Activated CD4-positive, alpha-beta memory T cell treated with anti-CD3 and anti-CD28 coated beads for 36 hours (primary cell): ENCODE data around the gene BAK1. TPM values are rescaled to one million over a fixed set of nuclear protein-coding genes. Genes with fewer than 3 reads are reported as not detected.
"Not testable (repeated sequence)": the region's sequence is repeated elsewhere in the genome, so short reads cannot be mapped to it uniquely, and the experiment has no call there.

ENCODE experiments used
- CTCF ChIA-PET: fragments of 350-600 bp; sonication (Branson Sonifier 250); formaldehyde crosslinking; loops from one replicate; lab custom pipeline; 2021; ENCODE audit warnings: antibody characterized with exemption, inconsistent platforms; lab: Charles Lee
- POLR2A ChIA-PET: fragments of 350-600 bp; sonication (Branson Sonifier 250); formaldehyde crosslinking; loops from one replicate; lab custom pipeline; 2021; ENCODE audit warnings: antibody characterized with exemption; lab: Charles Lee
- DNase-seq: peaks from one replicate; pipeline ENCODE4 v3.0.0-alpha.2; 2020
- H3K27ac Mint-ChIP-seq: one replicate; pipeline ENCODE4 v1.8.0; 2021; ENCODE audit warnings: mixed read lengths
- H3K27me3 Mint-ChIP-seq: one replicate; pipeline ENCODE4 v1.8.0; 2021; ENCODE audit warnings: mixed read lengths
- H3K36me3 Mint-ChIP-seq: one replicate; pipeline ENCODE4 v1.8.0; 2021; ENCODE audit warnings: mixed read lengths
- H3K4me1 Mint-ChIP-seq: one replicate; pipeline ENCODE4 v1.8.0; 2021; ENCODE audit warnings: low read depth, mixed read lengths
- H3K4me3 Mint-ChIP-seq: one replicate; pipeline ENCODE4 v1.8.0; 2021; ENCODE audit warnings: mild to moderate bottlenecking, mixed read lengths
- H3K9me3 Mint-ChIP-seq: one replicate; pipeline ENCODE4 v1.8.0; 2021; ENCODE audit warnings: mixed read lengths
- intact Hi-C: fragments of 100-400 bp; cut with micrococcal nuclease; formaldehyde crosslinking; loops from one replicate; pipeline ENCODE4 v1.15.1; 2023
- total RNA-seq, 2 experiments: library from RNA; stranded (reverse); gene quantifications; one replicate each; pipeline ENCODE4 v1.2.3, GENCODE V29; 2021

The BAK1 gene
- total RNA-seq, 2 experiments from 2014 or later: 56.3 to 57.7 TPM

- peak overlapping the region; percentile 99 for H3K27ac Mint-ChIP-seq
- intact Hi-C loops: no loop called here
- peaks cover 32% of the 10 kb centered on the region for H3K36me3 Mint-ChIP-seq
- H3K9me3 Mint-ChIP-seq: no peaks in the 10 kb centered on the region
- H3K4me3 Mint-ChIP-seq: peak overlapping the region; percentile 2
- peaks cover 36% of the 10 kb centered on the region for H3K4me1 Mint-ChIP-seq
- CTCF ChIA-PET: interaction anchor here (1.0 to 1.8 kb wide), 3 partner anchors 18 to 115 kb away, joined by 3 to 7 read pairs (median 6); partner anchors contain the start of gene ZBTB9
- POLR2A ChIA-PET: interaction anchor here (0.7 to 1.6 kb wide), 3 partner anchors 10 to 115 kb away, joined by 3 to 5 read pairs (median 3); partner anchors contain the start of gene ZBTB9
- DNase-seq: peak; percentile 43
- H3K27me3 Mint-ChIP-seq: no peaks in the 10 kb centered on the region
Measured at GRCh38 chr6:33568826-33569570, 11.1 kb downstream of the BAK1 start.

GRCh38 chr6:33567836-33568235 lies 12.2 kb downstream of the BAK1 start:
- no peak for DNase-seq
- ChIA-PET POLR2A (no interaction called here), CTCF (no interaction called here)
- H3K4me3 Mint-ChIP-seq: no peak overlapping the region
- intact Hi-C loops: no loop called here
- peaks cover 27% of the 10 kb centered on the region for H3K36me3 Mint-ChIP-seq
- no peaks in the 10 kb centered on the region for H3K27me3 Mint-ChIP-seq
- no peaks in the 10 kb centered on the region for H3K9me3 Mint-ChIP-seq
- H3K27ac Mint-ChIP-seq: no peak overlapping the region
- peaks cover 36% of the 10 kb centered on the region for H3K4me1 Mint-ChIP-seq

GRCh38 chr6:33566182-33567084 lies 13.6 kb downstream of the BAK1 start:
- no peak overlapping the region for H3K27ac Mint-ChIP-seq
- H3K36me3 Mint-ChIP-seq: peaks cover 17% of the 10 kb centered on the region
- peaks cover 30% of the 10 kb centered on the region for H3K4me1 Mint-ChIP-seq
- no peak overlapping the region for H3K4me3 Mint-ChIP-seq
- intact Hi-C loops: no loop called here
- POLR2A ChIA-PET: no interaction called here
- DNase-seq: no peak
- H3K27me3 Mint-ChIP-seq: no peaks in the 10 kb centered on the region
- H3K9me3 Mint-ChIP-seq: no peaks in the 10 kb centered on the region
- CTCF ChIA-PET: no interaction called here

GRCh38 chr6:33558801-33559200 lies 21.3 kb downstream of the BAK1 start:
- Mint-ChIP-seq H3K36me3 (no peaks in the 10 kb centered on the region), H3K9me3 (no peaks in the 10 kb centered on the region), H3K4me3 (no peak overlapping the region), H3K27me3 (no peaks in the 10 kb centered on the region), H3K27ac (no peak overlapping the region), H3K4me1 (peaks cover 7% of the 10 kb centered on the region)
- ChIA-PET CTCF (no interaction called here), POLR2A (interaction anchor here (0.6 kb wide), 1 partner anchor 1912 kb away, joined by 3 read pairs; no protein-coding TSS in a partner anchor)
- intact Hi-C loops: no loop called here
- DNase-seq: no peak

GRCh38 chr6:33557376-33557775 lies 22.7 kb downstream of the BAK1 start:
- Mint-ChIP-seq H3K36me3 (no peaks in the 10 kb centered on the region), H3K4me1 (peaks cover 4% of the 10 kb centered on the region), H3K9me3 (no peaks in the 10 kb centered on the region), H3K27ac (no peak overlapping the region), H3K27me3 (no peaks in the 10 kb centered on the region), H3K4me3 (no peak overlapping the region)
- POLR2A ChIA-PET: no interaction called here
- CTCF ChIA-PET: no interaction called here
- DNase-seq: no peak
- intact Hi-C loops: no loop called here

- H3K27me3 Mint-ChIP-seq, DNase-seq, H3K4me3 Mint-ChIP-seq, H3K36me3 Mint-ChIP-seq, intact Hi-C loops, H3K9me3 Mint-ChIP-seq, CTCF ChIA-PET, POLR2A ChIA-PET, H3K27ac Mint-ChIP-seq: not testable (repeated sequence)
- H3K4me1 Mint-ChIP-seq: peaks cover 14% of the 10 kb centered on the region
Measured at GRCh38 chr6:33552883-33553282, 27.2 kb downstream of the BAK1 start.

GRCh38 chr6:33552252-33552651 lies 27.8 kb downstream of the BAK1 start:
- no peaks in the 10 kb centered on the region for H3K9me3 Mint-ChIP-seq
- no peak overlapping the region for H3K4me3 Mint-ChIP-seq
- ChIA-PET POLR2A (interaction anchor here (0.6 kb wide), 1 partner anchor 53 kb away, joined by 3 read pairs; no protein-coding TSS in a partner anchor), CTCF (no interaction called here)
- no peak for DNase-seq
- no peak overlapping the region for H3K27ac Mint-ChIP-seq
- peaks cover 20% of the 10 kb centered on the region for H3K4me1 Mint-ChIP-seq
- intact Hi-C loops: no loop called here
- H3K36me3 Mint-ChIP-seq: no peaks in the 10 kb centered on the region
- no peaks in the 10 kb centered on the region for H3K27me3 Mint-ChIP-seq

GRCh38 chr6:33551538-33551937 lies 28.5 kb downstream of the BAK1 start:
- intact Hi-C loops: no loop called here
- CTCF ChIA-PET: no interaction called here

GRCh38 chr6:33549896-33550295 lies 30.2 kb downstream of the BAK1 start:
- Mint-ChIP-seq H3K27ac (no peak overlapping the region), H3K36me3 (no peaks in the 10 kb centered on the region), H3K9me3 (no peaks in the 10 kb centered on the region)

More at GRCh38 chr6:33551538-33551937, 28.5 kb downstream of the BAK1 start:
- no peaks in the 10 kb centered on the region for H3K36me3 Mint-ChIP-seq
- DNase-seq: no peak
- no peaks in the 10 kb centered on the region for H3K9me3 Mint-ChIP-seq
- no peaks in the 10 kb centered on the region for H3K27me3 Mint-ChIP-seq
- no peak overlapping the region for H3K27ac Mint-ChIP-seq
- POLR2A ChIA-PET: no interaction called here
- peaks cover 19% of the 10 kb centered on the region for H3K4me1 Mint-ChIP-seq
- no peak overlapping the region for H3K4me3 Mint-ChIP-seq

GRCh38 chr6:33549196-33549595 lies 30.9 kb downstream of the BAK1 start:
- ChIA-PET POLR2A (no interaction called here), CTCF (interaction anchor here (1.4 kb wide), 1 partner anchor 123 kb away, joined by 4 read pairs; no protein-coding TSS in a partner anchor)
- intact Hi-C loops: loop anchor here (2.0 kb wide), 1 partner anchor 22 kb away; no protein-coding TSS in a partner anchor
- no peaks in the 10 kb centered on the region for H3K9me3 Mint-ChIP-seq
- no peak overlapping the region for H3K4me3 Mint-ChIP-seq
- no peak overlapping the region for H3K27ac Mint-ChIP-seq
- H3K36me3 Mint-ChIP-seq: no peaks in the 10 kb centered on the region
- no peaks in the 10 kb centered on the region for H3K27me3 Mint-ChIP-seq
- no peak for DNase-seq
- H3K4me1 Mint-ChIP-seq: peaks cover 19% of the 10 kb centered on the region

More at GRCh38 chr6:33549896-33550295, 30.2 kb downstream of the BAK1 start:
- POLR2A ChIA-PET: interaction anchor here (0.6 kb wide), 1 partner anchor 13 kb away, joined by 3 read pairs; no protein-coding TSS in a partner anchor
- no peak for DNase-seq
- Mint-ChIP-seq H3K4me3 (no peak overlapping the region), H3K4me1 (peaks cover 19% of the 10 kb centered on the region), H3K27me3 (no peaks in the 10 kb centered on the region)
- CTCF ChIA-PET: no interaction called here
- intact Hi-C loops: loop anchor here (2.0 kb wide), 1 partner anchor 21 kb away; no protein-coding TSS in a partner anchor

GRCh38 chr6:33547499-33547898 lies 32.6 kb downstream of the BAK1 start:
- intact Hi-C loops: no loop called here
- ChIA-PET POLR2A (no interaction called here), CTCF (interaction anchor here (1.1 to 2.2 kb wide), 5 partner anchors 9 to 196 kb away, joined by 3 to 5 read pairs (median 4); partner anchors contain the start of gene BAK1)
- DNase-seq: no peak
- H3K9me3 Mint-ChIP-seq: no peaks in the 10 kb centered on the region
- no peaks in the 10 kb centered on the region for H3K36me3 Mint-ChIP-seq
- peaks cover 19% of the 10 kb centered on the region for H3K4me1 Mint-ChIP-seq
- H3K27ac Mint-ChIP-seq: no peak overlapping the region
- H3K27me3 Mint-ChIP-seq: no peaks in the 10 kb centered on the region
- H3K4me3 Mint-ChIP-seq: no peak overlapping the region

- intact Hi-C loops: no loop called here
- POLR2A ChIA-PET: no interaction called here
- H3K27me3 Mint-ChIP-seq: no peaks in the 10 kb centered on the region
- CTCF ChIA-PET: interaction anchor here (1.4 to 2.2 kb wide), 3 partner anchors 14 to 197 kb away, joined by 3 to 5 read pairs (median 5); no protein-coding TSS in a partner anchor
- no peaks in the 10 kb centered on the region for H3K36me3 Mint-ChIP-seq
- no peak for DNase-seq
- H3K4me1 Mint-ChIP-seq: peaks cover 19% of the 10 kb centered on the region
- no peaks in the 10 kb centered on the region for H3K9me3 Mint-ChIP-seq
- no peak overlapping the region for H3K27ac Mint-ChIP-seq
- H3K4me3 Mint-ChIP-seq: no peak overlapping the region
Measured at GRCh38 chr6:33546766-33547165, 33.3 kb downstream of the BAK1 start.
